IMR-90 (cell line): ENCODE data around the gene MBOAT2.

Experiments
- BHLHE40 ChIP-seq: fragments of 150-350 bp; IDR thresholded peaks from 2 replicates; pipeline ENCODE4 v1.6.1; 2016; ENCODE audit warnings: mild to moderate bottlenecking, low read depth, low read length
- CEBPB ChIP-seq: IDR thresholded peaks from 2 replicates; pipeline ENCODE4 v1.6.1; 2012; ENCODE audit warnings: low read depth, low read length, improper control_type of control experiment
- CHD1 ChIP-seq: IDR thresholded peaks from 2 replicates; pipeline ENCODE4 v1.6.1; 2012; ENCODE audit warnings: low read depth, low read length, improper control_type of control experiment
- ELK1 ChIP-seq: fragments of 150-350 bp; IDR thresholded peaks from 2 replicates; pipeline ENCODE4 v1.6.1; 2016; ENCODE audit warnings: low read depth, mild to moderate bottlenecking, low read length, moderate library complexity, borderline replicate concordance
- MAZ ChIP-seq: IDR thresholded peaks from 2 replicates; pipeline ENCODE4 v1.6.1; 2012; ENCODE audit warnings: low read depth, mild to moderate bottlenecking, low read length, improper control_type of control experiment, moderate library complexity, borderline replicate concordance
- MXI1 ChIP-seq: IDR thresholded peaks from 2 replicates; pipeline ENCODE4 v1.6.1; 2012; ENCODE audit warnings: low read depth, mild to moderate bottlenecking, low read length, moderate library complexity, borderline replicate concordance
- NFE2L2 ChIP-seq: fragments of 150-350 bp; IDR thresholded peaks from 2 replicates; pipeline ENCODE4 v1.6.1; 2016; ENCODE audit warnings: low read depth, mild to moderate bottlenecking, low read length
- POLR2A ChIP-seq: IDR thresholded peaks from 2 replicates; pipeline ENCODE4 v1.6.1; 2012; ENCODE audit warnings: mild to moderate bottlenecking, low read depth, low read length
- RAD21 ChIP-seq: IDR thresholded peaks from 2 replicates; pipeline ENCODE4 v1.6.1; 2012; ENCODE audit warnings: low read length, improper control_type of control experiment
- RFX5 ChIP-seq: IDR thresholded peaks from 2 replicates; pipeline ENCODE4 v1.8.0; 2012; ENCODE audit warnings: low read depth, mild to moderate bottlenecking, low read length, moderate library complexity
- SMC3 ChIP-seq: fragments of 150-350 bp; IDR thresholded peaks from 2 replicates; pipeline ENCODE4 v1.6.1; 2016; ENCODE audit warnings: low read depth, mild to moderate bottlenecking, antibody characterized with exemption, low read length, moderate library complexity
- TF ChIP-seq, protein P1 (sequence below): conservative IDR thresholded peaks from 2 replicates; pipeline ENCODE4 v1.5.1; 2012; ENCODE audit warnings: mild to moderate bottlenecking, low read depth, low read length, improper control_type of control experiment
- TF ChIP-seq, protein P2 (sequence below): fragments of 150-350 bp; IDR thresholded peaks from 2 replicates; pipeline ENCODE4 v1.6.1; 2017; ENCODE audit warnings: mild to moderate bottlenecking, antibody characterized with exemption, low read length, low read depth

GRCh38 chr2:8984157-8984556 lies 19.3 kb downstream of the MBOAT2 start:
- TF ChIP-seq, protein P1, sequence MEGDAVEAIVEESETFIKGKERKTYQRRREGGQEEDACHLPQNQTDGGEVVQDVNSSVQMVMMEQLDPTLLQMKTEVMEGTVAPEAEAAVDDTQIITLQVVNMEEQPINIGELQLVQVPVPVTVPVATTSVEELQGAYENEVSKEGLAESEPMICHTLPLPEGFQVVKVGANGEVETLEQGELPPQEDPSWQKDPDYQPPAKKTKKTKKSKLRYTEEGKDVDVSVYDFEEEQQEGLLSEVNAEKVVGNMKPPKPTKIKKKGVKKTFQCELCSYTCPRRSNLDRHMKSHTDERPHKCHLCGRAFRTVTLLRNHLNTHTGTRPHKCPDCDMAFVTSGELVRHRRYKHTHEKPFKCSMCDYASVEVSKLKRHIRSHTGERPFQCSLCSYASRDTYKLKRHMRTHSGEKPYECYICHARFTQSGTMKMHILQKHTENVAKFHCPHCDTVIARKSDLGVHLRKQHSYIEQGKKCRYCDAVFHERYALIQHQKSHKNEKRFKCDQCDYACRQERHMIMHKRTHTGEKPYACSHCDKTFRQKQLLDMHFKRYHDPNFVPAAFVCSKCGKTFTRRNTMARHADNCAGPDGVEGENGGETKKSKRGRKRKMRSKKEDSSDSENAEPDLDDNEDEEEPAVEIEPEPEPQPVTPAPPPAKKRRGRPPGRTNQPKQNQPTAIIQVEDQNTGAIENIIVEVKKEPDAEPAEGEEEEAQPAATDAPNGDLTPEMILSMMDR, result no peak
- no peak for TF ChIP-seq ELK1
- TF ChIP-seq POLR2A, result no peak
- TF ChIP-seq, protein P2, sequence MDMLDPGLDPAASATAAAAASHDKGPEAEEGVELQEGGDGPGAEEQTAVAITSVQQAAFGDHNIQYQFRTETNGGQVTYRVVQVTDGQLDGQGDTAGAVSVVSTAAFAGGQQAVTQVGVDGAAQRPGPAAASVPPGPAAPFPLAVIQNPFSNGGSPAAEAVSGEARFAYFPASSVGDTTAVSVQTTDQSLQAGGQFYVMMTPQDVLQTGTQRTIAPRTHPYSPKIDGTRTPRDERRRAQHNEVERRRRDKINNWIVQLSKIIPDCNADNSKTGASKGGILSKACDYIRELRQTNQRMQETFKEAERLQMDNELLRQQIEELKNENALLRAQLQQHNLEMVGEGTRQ, result no peak
- no peak for TF ChIP-seq RAD21
- TF ChIP-seq MXI1, result no peak
- no peak for TF ChIP-seq BHLHE40
- TF ChIP-seq RFX5, result no peak
- TF ChIP-seq CHD1, result no peak
- TF ChIP-seq SMC3, result no peak
- TF ChIP-seq MAZ, result no peak
- no peak for TF ChIP-seq NFE2L2
- TF ChIP-seq CEBPB, result no peak
